ENCODE results near the gene PCDHGB3. TPM values are rescaled to one million over a fixed set of nuclear protein-coding genes. Genes with fewer than 3 reads are reported as not detected.
"Not testable (repeated sequence)": the region's sequence is repeated elsewhere in the genome, so short reads cannot be mapped to it uniquely, and the experiment has no call there.

The PCDHGB3 gene
- total RNA-seq, 1 experiment from 2014 or later, result 1.6 TPM

GRCh38 chr5:141393267-141393666, 23.2 kb downstream of the PCDHGB3 start:
- Histone ChIP-seq H2BK5ac (ENCODE audit: insufficient read length, low read length) (no peak overlapping the region), H2BK15ac (ENCODE audit: low read depth, low read length) (no peak overlapping the region), H3K27me3 (ENCODE audit: insufficient read depth, low read length) (no peaks in the 10 kb centered on the region), H3K18ac (ENCODE audit: insufficient read length, low read depth, low read length) (no peak overlapping the region), H4K5ac (ENCODE audit: insufficient read length, low read depth, low read length) (no peak overlapping the region), H2BK12ac (ENCODE audit: insufficient read length, low read depth, low read length) (no peak overlapping the region), H2AK5ac (ENCODE audit: insufficient read length, low read length) (no peak overlapping the region), H3K9ac (ENCODE audit: extremely low read depth, insufficient read length, low read length) (no peak overlapping the region), H2BK20ac (ENCODE audit: low read depth, low read length, poor library complexity, severe bottlenecking) (no peak overlapping the region), H3K23ac (ENCODE audit: insufficient read length, low read depth, low read length) (no peak overlapping the region), H3K9me3 (ENCODE audit: control insufficient read depth, low read depth, low read length) (peaks cover 50% of the 10 kb centered on the region), H3K56ac (ENCODE audit: insufficient read length, low read depth, low read length) (no peak overlapping the region), H3K79me1 (ENCODE audit: insufficient read depth, low read depth, low read length, poor library complexity, severe bottlenecking) (no peaks in the 10 kb centered on the region), H3T11ph (ENCODE audit: low read length) (no peak overlapping the region), H3K14ac (ENCODE audit: insufficient read depth, low read length) (no peak overlapping the region), H4K8ac (replicated peaks; ENCODE audit: insufficient read length, low read depth, low read length) (no peak overlapping the region), H2BK120ac (ENCODE audit: low read depth, low read length, poor library complexity, severe bottlenecking) (no peak overlapping the region), H2AFZ (ENCODE audit: low read length) (no peak overlapping the region), H3K23me2 (ENCODE audit: insufficient read length, low read depth, low read length, poor library complexity, severe bottlenecking) (no peaks in the 10 kb centered on the region), H3K4me2 (ENCODE audit: insufficient read depth, insufficient read length, low read length) (no peak overlapping the region), H3K4ac (ENCODE audit: low read depth, low read length) (no peak overlapping the region), H4K91ac (ENCODE audit: insufficient read length, low read depth, low read length) (no peak overlapping the region), H3K27ac (ENCODE audit: insufficient read length, low read depth, low read length) (no peak overlapping the region), H3K79me2 (ENCODE audit: insufficient read depth, low read length) (no peaks in the 10 kb centered on the region), H4K20me1 (ENCODE audit: control insufficient read depth, insufficient read depth, insufficient read length) (no peaks in the 10 kb centered on the region), H3K4me1 (ENCODE audit: insufficient read depth, low read length) (0 out of 2 replicates have a peak, but pooled peaks cover 2% of the 10 kb centered on the region)
- H3K4me3 Mint-ChIP-seq, result no peak overlapping the region
- WGBS (ENCODE audit: extremely low coverage, insufficient read length, low lambda C conversion rate), result no CpG with 5 or more reads among the region's 21 CpGs
- TF ChIP-seq, protein P1, sequence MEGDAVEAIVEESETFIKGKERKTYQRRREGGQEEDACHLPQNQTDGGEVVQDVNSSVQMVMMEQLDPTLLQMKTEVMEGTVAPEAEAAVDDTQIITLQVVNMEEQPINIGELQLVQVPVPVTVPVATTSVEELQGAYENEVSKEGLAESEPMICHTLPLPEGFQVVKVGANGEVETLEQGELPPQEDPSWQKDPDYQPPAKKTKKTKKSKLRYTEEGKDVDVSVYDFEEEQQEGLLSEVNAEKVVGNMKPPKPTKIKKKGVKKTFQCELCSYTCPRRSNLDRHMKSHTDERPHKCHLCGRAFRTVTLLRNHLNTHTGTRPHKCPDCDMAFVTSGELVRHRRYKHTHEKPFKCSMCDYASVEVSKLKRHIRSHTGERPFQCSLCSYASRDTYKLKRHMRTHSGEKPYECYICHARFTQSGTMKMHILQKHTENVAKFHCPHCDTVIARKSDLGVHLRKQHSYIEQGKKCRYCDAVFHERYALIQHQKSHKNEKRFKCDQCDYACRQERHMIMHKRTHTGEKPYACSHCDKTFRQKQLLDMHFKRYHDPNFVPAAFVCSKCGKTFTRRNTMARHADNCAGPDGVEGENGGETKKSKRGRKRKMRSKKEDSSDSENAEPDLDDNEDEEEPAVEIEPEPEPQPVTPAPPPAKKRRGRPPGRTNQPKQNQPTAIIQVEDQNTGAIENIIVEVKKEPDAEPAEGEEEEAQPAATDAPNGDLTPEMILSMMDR (conservative IDR thresholded peaks at IDR 0.05), result no peak
- no peaks in the 10 kb centered on the region for H3K4me1 Mint-ChIP-seq
- H3K9me3 Mint-ChIP-seq, result peaks cover 60 to 76% of the 10 kb centered on the region in 2 experiments
- H3K27ac Mint-ChIP-seq, result no peak overlapping the region
- H3K36me3 Mint-ChIP-seq (ENCODE audit: insufficient read depth in 1 of 3, low read depth in 3 of 3), result peaks cover 29 to 61% (median 54%) of the 10 kb centered on the region in 3 experiments
- peaks cover 9% of the 10 kb centered on the region for H3K27me3 Mint-ChIP-seq (ENCODE audit: low read depth)
- no peak for DNase-seq

DNA sequence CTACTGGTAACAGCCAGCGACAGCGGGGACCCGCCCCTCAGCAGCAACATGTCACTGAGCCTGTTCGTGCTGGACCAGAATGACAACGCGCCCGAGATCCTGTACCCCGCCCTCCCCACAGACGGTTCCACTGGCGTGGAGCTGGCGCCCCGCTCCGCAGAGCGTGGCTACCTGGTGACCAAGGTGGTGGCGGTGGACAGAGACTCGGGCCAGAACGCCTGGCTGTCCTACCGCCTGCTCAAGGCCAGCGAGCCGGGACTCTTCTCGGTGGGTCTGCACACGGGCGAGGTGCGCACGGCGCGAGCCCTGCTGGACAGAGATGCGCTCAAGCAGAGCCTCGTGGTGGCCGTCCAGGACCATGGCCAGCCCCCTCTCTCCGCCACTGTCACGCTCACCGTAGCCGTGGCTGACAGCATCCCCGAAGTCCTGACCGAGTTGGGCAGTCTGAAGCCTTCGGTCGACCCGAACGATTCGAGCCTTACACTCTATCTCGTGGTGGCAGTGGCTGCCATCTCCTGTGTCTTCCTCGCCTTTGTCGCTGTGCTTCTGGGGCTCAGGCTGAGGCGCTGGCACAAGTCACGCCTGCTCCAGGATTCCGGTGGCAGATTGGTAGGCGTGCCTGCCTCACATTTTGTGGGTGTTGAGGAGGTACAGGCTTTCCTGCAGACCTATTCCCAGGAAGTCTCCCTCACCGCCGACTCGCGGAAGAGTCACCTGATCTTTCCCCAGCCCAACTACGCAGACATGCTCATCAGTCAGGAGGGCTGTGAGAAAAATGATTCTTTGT, 24.6 kb downstream of the PCDHGB3 start:
- H2BK15ac ChIP-seq (ENCODE audit: low read depth, low read length); H3K27ac Mint-ChIP-seq: not testable (repeated sequence)
- peaks cover 63 to 73% of the 10 kb centered on the region in 2 experiments for H3K9me3 Mint-ChIP-seq

More for the DNA sequence above, 24.6 kb downstream of the PCDHGB3 start:
- H3K9me3 ChIP-seq (ENCODE audit: control insufficient read depth, low read depth, low read length), result peaks cover 47% of the 10 kb centered on the region
- not testable (repeated sequence) for H4K8ac ChIP-seq (replicated peaks; ENCODE audit: insufficient read length, low read depth, low read length); H2AFZ ChIP-seq (ENCODE audit: low read length); H3K4me2 ChIP-seq (ENCODE audit: insufficient read depth, insufficient read length, low read length); H4K5ac ChIP-seq (ENCODE audit: insufficient read length, low read depth, low read length); H3K14ac ChIP-seq (ENCODE audit: insufficient read depth, low read length); H3T11ph ChIP-seq (ENCODE audit: low read length); H3K79me1 ChIP-seq (ENCODE audit: insufficient read depth, low read depth, low read length, poor library complexity, severe bottlenecking); H2BK20ac ChIP-seq (ENCODE audit: low read depth, low read length, poor library complexity, severe bottlenecking); H3K23me2 ChIP-seq (ENCODE audit: insufficient read length, low read depth, low read length, poor library complexity, severe bottlenecking); H3K4me1 Mint-ChIP-seq; DNase-seq; H2BK120ac ChIP-seq (ENCODE audit: low read depth, low read length, poor library complexity, severe bottlenecking); H3K18ac ChIP-seq (ENCODE audit: insufficient read length, low read depth, low read length); H3K4ac ChIP-seq (ENCODE audit: low read depth, low read length); H3K4me3 Mint-ChIP-seq; H3K27ac ChIP-seq (ENCODE audit: insufficient read length, low read depth, low read length); H3K9ac ChIP-seq (ENCODE audit: extremely low read depth, insufficient read length, low read length); H4K91ac ChIP-seq (ENCODE audit: insufficient read length, low read depth, low read length); H2BK5ac ChIP-seq (ENCODE audit: insufficient read length, low read length); H3K27me3 ChIP-seq (ENCODE audit: insufficient read depth, low read length); H3K56ac ChIP-seq (ENCODE audit: insufficient read length, low read depth, low read length); H4K20me1 ChIP-seq (ENCODE audit: control insufficient read depth, insufficient read depth, insufficient read length); H3K4me1 ChIP-seq (ENCODE audit: insufficient read depth, low read length); H3K23ac ChIP-seq (ENCODE audit: insufficient read length, low read depth, low read length); H3K27me3 Mint-ChIP-seq (ENCODE audit: low read depth); H2AK5ac ChIP-seq (ENCODE audit: insufficient read length, low read length); H3K79me2 ChIP-seq (ENCODE audit: insufficient read depth, low read length); H2BK12ac ChIP-seq (ENCODE audit: insufficient read length, low read depth, low read length)
- peaks cover 32 to 58% (median 56%) of the 10 kb centered on the region in 3 experiments for H3K36me3 Mint-ChIP-seq (ENCODE audit: insufficient read depth in 1 of 3, low read depth in 3 of 3)
- no CpG with 5 or more reads among the region's 53 CpGs for WGBS (ENCODE audit: extremely low coverage, insufficient read length, low lambda C conversion rate)

Measured in H9 (cell line).